Activated CD4-positive, alpha-beta T cell treated with anti-CD3 and anti-CD28 coated beads for 36 hours (primary cell): ENCODE measurements around the gene UBA6. TPM values are rescaled to one million over a fixed set of nuclear protein-coding genes. Genes with fewer than 3 reads are reported as not detected.

Experiments used
- ATAC-seq: fragments of 200-7000 bp; cut with Tn5 transposase; one replicate; pipeline ENCODE4 v1.10.0; 2021; ENCODE audit warnings: mild to moderate bottlenecking, moderate library complexity
- CTCF ChIA-PET: fragments of 350-600 bp; sonication (Branson Sonifier 250); formaldehyde crosslinking; loops from one replicate; lab custom pipeline; 2021; ENCODE audit warnings: antibody characterized with exemption; lab: Charles Lee
- POLR2A ChIA-PET: fragments of 350-600 bp; sonication (Branson Sonifier 250); formaldehyde crosslinking; loops from one replicate; lab custom pipeline; 2021; ENCODE audit warnings: antibody characterized with exemption, inconsistent platforms; lab: Charles Lee
- DNase-seq: peaks from one replicate; pipeline ENCODE4 v3.0.0-alpha.2; 2020
- H3K27ac Mint-ChIP-seq: one replicate; pipeline ENCODE4 v1.8.0; 2021; ENCODE audit warnings: mixed read lengths
- H3K27me3 Mint-ChIP-seq: one replicate; pipeline ENCODE4 v1.8.0; 2021; ENCODE audit warnings: mixed read lengths
- H3K36me3 Mint-ChIP-seq: one replicate; pipeline ENCODE4 v1.8.0; 2021; ENCODE audit warnings: low read depth, mixed read lengths
- H3K4me1 Mint-ChIP-seq: one replicate; pipeline ENCODE4 v1.8.0; 2021; ENCODE audit warnings: mixed read lengths
- H3K4me3 Mint-ChIP-seq: one replicate; pipeline ENCODE4 v1.8.0; 2021; ENCODE audit warnings: mild to moderate bottlenecking, moderate library complexity, mixed read lengths
- H3K9me3 Mint-ChIP-seq: one replicate; pipeline ENCODE4 v1.8.0; 2021; ENCODE audit warnings: low read depth, mixed read lengths
- intact Hi-C, 2 experiments: fragments of 100-400 bp; cut with DNase I in 1 of 2; cut with micrococcal nuclease in 1 of 2; formaldehyde crosslinking; loops; one replicate each; pipeline versions ENCODE4 v1.14.2 to v1.15.1; 2022 to 2024; cut with DNase I, micrococcal nuclease
- total RNA-seq, 2 experiments: library from RNA; stranded (reverse); gene quantifications; one replicate each; pipeline ENCODE4 v1.2.3, GENCODE V29; 2021

UBA6 gene
- total RNA-seq, 2 experiments from 2014 or later = 88.3 to 97.3 TPM

DNA sequence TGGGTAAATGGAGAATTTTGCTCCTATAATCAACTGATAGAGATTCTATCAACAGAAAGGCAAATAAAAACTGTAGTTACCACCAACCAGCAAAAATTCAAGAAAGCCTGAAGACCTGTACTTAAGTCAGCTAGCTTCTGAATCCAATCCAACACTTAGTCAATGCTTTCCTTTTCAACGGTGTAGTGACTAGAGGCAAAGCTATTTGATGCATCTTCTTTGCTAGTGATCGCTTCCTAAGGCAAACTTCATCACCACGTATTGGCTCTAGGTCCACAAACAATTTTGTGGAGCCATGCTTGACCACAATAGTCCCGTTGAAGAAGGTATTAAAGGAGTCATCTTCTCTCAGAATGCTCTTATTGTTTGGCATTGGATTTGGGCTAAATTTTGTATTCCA is 25.0 kb upstream of the UBA6 start:
- intact Hi-C loops = no loop called here
- no peak for DNase-seq
- peaks cover 8% of the 10 kb centered on the region for H3K4me1 Mint-ChIP-seq
- H3K4me3 Mint-ChIP-seq = no peak overlapping the region
- H3K27me3 Mint-ChIP-seq = no peaks in the 10 kb centered on the region
- no peaks in the 10 kb centered on the region for H3K9me3 Mint-ChIP-seq
- ChIA-PET POLR2A (no interaction called here), CTCF (interaction anchor here (0.9 to 1.7 kb wide), 3 partner anchors 19 to 25 kb away, joined by 3 to 6 read pairs (median 4); partner anchors contain the start of gene UBA6)
- peaks cover 10% of the 10 kb centered on the region for H3K36me3 Mint-ChIP-seq
- ATAC-seq = no peak
- H3K27ac Mint-ChIP-seq = no peak overlapping the region

DNA sequence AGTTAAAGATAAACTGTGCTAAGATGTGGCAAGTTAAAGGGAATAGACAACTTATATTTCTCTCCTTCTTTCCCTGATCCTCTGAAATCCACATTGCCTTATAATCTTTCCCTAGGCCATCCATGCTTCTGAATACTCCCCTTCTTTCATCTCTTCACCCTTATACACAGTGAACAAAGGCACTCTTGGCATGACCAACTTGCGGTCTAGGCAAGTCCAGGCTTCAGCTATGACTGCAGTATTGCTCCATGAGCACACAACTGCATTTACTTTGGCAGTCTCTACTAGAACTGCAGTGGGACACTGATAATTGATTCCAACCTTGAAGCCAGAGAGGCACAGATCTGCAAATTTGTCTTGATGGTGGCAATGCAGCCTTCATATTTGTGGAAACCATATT is 24.2 kb upstream of the UBA6 start:
- H3K9me3 Mint-ChIP-seq = no peaks in the 10 kb centered on the region
- H3K4me1 Mint-ChIP-seq = peaks cover 8% of the 10 kb centered on the region
- ATAC-seq (no peak), DNase-seq (no peak)
- intact Hi-C loops = no loop called here
- H3K27ac Mint-ChIP-seq = no peak overlapping the region
- ChIA-PET POLR2A (no interaction called here), CTCF (interaction anchor here (1.7 kb wide), 1 partner anchor 21 kb away, joined by 6 read pairs; no protein-coding TSS in a partner anchor)
- no peak overlapping the region for H3K4me3 Mint-ChIP-seq
- H3K27me3 Mint-ChIP-seq = no peaks in the 10 kb centered on the region
- peaks cover 14% of the 10 kb centered on the region for H3K36me3 Mint-ChIP-seq

DNA sequence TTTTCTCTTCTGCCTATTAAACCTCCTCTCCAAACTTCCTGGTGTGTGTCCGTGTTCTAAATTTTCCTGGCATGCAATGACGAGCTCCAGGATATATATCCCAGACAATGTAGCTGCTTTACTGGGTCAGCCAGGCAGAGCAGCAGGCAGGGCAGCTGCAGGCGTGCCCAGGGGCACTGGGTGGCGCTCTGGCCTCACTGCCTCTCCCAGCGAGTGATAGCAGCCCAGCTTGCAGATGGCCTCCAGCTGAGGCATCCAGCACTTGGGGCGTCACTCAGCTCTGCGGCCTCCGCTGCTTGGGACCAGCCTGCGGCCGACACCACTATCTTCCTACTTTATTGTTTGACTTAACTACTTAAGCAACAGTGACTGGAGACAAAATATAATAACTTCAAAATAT is 23.0 kb upstream of the UBA6 start:
- no peak for DNase-seq
- ChIA-PET CTCF (no interaction called here), POLR2A (no interaction called here)
- intact Hi-C loops = no loop called here
- peaks cover 8% of the 10 kb centered on the region for H3K4me1 Mint-ChIP-seq
- no peak for ATAC-seq
- H3K9me3 Mint-ChIP-seq = no peaks in the 10 kb centered on the region
- H3K4me3 Mint-ChIP-seq = no peak overlapping the region
- no peaks in the 10 kb centered on the region for H3K27me3 Mint-ChIP-seq
- no peak overlapping the region for H3K27ac Mint-ChIP-seq
- H3K36me3 Mint-ChIP-seq = peaks cover 14% of the 10 kb centered on the region

DNA sequence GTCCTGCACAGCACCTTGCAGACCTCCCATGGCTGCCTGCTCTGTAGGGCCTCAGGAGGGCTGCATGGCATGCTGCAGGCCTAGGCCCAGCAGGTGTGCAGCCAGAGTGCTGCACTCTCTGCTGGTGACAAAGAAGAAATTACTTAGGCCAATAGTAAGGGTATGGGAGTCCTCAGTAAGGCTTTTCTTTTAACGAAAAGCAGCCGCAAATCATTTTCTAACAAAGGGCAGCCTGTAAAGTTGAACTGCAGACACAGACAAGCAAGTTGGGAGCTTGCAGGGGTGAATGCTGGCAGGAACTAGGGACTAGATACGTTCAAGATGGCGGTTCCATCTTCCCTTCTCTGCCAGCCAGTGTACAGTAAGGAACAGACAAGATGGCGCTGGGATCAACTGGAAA is 22.4 kb upstream of the UBA6 start:
- no peak overlapping the region for H3K27ac Mint-ChIP-seq
- no peak for DNase-seq
- ATAC-seq = no peak
- peaks cover 14% of the 10 kb centered on the region for H3K36me3 Mint-ChIP-seq
- H3K4me3 Mint-ChIP-seq = no peak overlapping the region
- peaks cover 8% of the 10 kb centered on the region for H3K4me1 Mint-ChIP-seq
- H3K9me3 Mint-ChIP-seq = no peaks in the 10 kb centered on the region
- ChIA-PET POLR2A (no interaction called here), CTCF (no interaction called here)
- H3K27me3 Mint-ChIP-seq = no peaks in the 10 kb centered on the region
- intact Hi-C loops = no loop called here

DNA sequence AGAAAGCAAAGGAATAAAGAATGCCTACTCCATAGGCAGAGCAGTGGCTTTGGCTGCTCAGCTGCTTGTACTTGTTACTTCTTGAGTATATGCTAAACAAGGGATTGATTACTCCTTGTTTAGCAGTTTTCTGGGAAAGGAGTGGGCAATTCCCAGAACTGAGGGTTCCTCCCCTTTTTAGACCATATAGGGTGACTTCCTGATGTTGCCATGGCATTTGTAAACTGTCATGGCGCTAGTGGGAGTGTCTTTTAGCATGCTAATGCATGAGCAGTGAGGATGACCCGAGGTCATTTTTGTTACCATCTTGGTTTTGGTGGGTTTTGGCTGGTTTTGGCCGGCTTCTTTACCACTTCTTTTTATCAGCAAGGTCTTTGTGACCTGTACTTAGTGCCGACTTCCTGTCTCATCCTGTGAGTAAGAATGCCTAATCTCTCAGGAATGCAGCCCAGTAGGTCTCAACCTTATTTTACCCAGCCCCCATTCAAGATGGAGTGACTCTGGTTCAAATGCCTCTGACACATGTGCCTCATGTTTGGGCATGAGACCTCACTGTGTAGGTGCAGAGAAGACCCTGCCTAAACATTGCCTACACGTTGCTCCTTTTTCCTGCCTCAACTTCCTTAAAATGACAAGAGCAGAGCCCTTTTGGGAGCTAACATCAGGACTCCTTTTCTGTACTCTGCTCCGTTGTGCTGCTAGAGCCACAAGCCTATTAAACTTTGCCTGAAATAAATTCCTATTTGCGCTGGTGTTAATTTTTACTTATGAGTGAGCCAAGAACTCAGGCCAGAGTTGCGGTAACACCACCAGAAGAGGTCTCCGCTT is 21.0 kb upstream of the UBA6 start:
- Mint-ChIP-seq H3K4me1 (peaks cover 2% of the 10 kb centered on the region), H3K9me3 (no peaks in the 10 kb centered on the region), H3K27ac (no peak overlapping the region), H3K36me3 (peaks cover 19% of the 10 kb centered on the region), H3K4me3 (no peak overlapping the region), H3K27me3 (no peaks in the 10 kb centered on the region)
- no peak for ATAC-seq
- POLR2A ChIA-PET = no interaction called here
- CTCF ChIA-PET = interaction anchor here (1.6 to 1.7 kb wide), 2 partner anchors 21 to 25 kb away, joined by 4 to 5 read pairs; partner anchors contain the start of gene UBA6
- no peak for DNase-seq
- intact Hi-C loops = no loop called here

DNA sequence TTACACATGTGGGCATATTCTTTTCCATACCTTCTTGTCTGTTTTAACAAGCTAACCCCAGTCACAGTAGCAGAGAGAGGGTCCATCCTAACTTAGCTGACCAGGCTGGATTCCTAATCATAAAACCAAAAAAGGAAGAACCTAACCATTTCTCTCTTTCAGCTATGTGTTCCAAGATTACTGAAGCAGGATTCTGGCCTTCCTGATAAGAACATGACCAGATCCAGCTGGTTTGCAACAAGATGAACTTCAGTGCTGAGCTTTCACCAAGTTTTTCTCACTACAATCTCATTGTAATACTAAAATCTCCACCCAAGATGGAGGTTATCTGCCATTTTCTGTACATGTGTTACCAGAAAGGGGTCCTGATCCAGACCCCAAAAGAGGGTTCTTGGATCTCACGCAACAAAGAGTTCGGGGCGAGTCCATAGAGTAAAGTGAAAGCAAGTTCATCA is 20.4 kb upstream of the UBA6 start:
- Mint-ChIP-seq H3K27me3 (no peaks in the 10 kb centered on the region), H3K36me3 (peaks cover 25% of the 10 kb centered on the region), H3K27ac (no peak overlapping the region), H3K9me3 (no peaks in the 10 kb centered on the region), H3K4me3 (no peak overlapping the region), H3K4me1 (no peaks in the 10 kb centered on the region)
- no peak for ATAC-seq
- POLR2A ChIA-PET = no interaction called here
- CTCF ChIA-PET = interaction anchor here (1.6 to 1.7 kb wide), 2 partner anchors 21 to 25 kb away, joined by 4 to 5 read pairs; partner anchors contain the start of gene UBA6
- no peak for DNase-seq
- intact Hi-C loops = no loop called here

DNA sequence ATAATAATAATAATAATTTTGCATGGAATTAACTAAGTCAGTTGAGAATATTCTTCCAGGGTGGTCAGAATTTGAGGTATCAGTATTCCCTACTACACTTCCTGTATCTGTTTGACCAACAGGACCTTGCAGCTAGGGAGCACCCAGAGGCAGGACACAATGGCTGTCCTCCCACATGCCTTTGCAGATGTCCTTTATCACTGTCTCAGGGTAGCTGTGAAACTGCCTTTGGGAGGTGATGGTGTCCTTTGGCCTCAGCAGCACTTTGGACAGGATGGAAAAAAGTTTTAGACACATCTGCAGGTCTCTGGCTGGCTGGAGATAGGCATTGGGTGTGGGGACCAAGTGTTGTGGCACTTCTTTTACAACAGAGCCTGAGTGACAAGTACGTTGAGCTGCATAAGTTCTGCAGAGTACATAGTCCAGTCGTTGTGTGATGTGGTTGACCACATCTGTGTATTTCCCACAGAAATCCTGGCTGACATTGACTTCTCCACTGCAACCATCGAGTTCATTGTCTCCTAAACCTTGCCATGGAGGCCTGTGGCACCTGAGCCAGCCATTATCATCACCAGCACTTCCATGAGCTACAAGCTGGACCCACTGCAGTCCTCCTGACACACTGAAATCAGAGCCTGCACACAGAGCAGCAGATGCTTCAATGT is 19.1 kb upstream of the UBA6 start:
- Mint-ChIP-seq H3K27ac (no peak overlapping the region), H3K4me3 (no peak overlapping the region), H3K27me3 (no peaks in the 10 kb centered on the region), H3K4me1 (no peaks in the 10 kb centered on the region), H3K9me3 (peaks cover 2% of the 10 kb centered on the region), H3K36me3 (peaks cover 25% of the 10 kb centered on the region)
- DNase-seq (no peak), ATAC-seq (no peak)
- intact Hi-C loops = no loop called here
- CTCF ChIA-PET = interaction anchor here (1.6 to 1.7 kb wide), 2 partner anchors 19 to 27 kb away, joined by 4 to 5 read pairs; partner anchors contain the start of gene UBA6
- POLR2A ChIA-PET = no interaction called here

DNA sequence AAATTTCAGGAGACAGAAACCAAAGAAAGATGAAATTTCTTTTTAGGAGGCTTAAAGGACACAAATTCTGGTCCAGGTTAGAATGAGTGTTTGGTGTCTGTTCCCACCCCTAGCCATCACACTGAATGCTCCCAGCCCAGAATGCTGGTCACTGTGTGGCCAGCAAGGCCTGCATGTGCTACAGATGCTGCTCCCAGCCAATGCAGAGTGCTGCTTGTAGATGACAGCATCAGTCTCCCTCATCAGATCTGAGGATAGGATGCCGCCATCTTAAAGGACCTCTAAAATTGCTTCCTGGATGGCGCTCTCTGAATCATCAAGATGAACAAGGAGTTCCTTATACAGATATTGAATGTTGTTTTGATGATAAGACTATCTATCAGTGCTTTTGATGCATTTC is 17.9 kb upstream of the UBA6 start:
- ChIA-PET CTCF (no interaction called here), POLR2A (no interaction called here)
- no peak for ATAC-seq
- H3K4me3 Mint-ChIP-seq = no peak overlapping the region
- DNase-seq = no peak
- H3K27me3 Mint-ChIP-seq = no peaks in the 10 kb centered on the region
- H3K4me1 Mint-ChIP-seq = peaks cover 9% of the 10 kb centered on the region
- intact Hi-C loops = no loop called here
- H3K27ac Mint-ChIP-seq = no peak overlapping the region
- peaks cover 25% of the 10 kb centered on the region for H3K36me3 Mint-ChIP-seq
- peaks cover 2% of the 10 kb centered on the region for H3K9me3 Mint-ChIP-seq

DNA sequence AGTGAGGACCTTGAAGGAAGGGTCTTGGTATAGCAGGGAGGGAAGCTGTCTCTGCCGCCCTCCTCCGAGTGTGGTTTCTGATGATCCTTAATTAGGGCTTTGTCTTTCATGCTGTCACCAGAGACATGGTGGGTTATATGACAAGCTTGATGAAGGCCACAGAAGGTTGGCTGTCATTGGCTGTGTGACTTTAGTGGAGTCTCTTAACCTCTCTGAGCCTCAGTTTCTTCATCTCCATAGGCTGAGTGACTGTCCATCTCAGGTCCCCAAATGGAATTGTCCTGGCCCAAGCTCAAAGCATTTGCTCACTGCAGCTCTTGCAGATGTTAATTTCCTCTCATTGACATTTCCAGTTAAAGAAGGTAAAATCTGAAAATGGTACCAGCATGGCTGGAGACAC is 16.6 kb upstream of the UBA6 start:
- ChIA-PET CTCF (no interaction called here), POLR2A (interaction anchor here (0.5 kb wide), 1 partner anchor 172 kb away, joined by 4 read pairs; no protein-coding TSS in a partner anchor)
- H3K27ac Mint-ChIP-seq = no peak overlapping the region
- intact Hi-C loops = no loop called here
- peaks cover 27% of the 10 kb centered on the region for H3K36me3 Mint-ChIP-seq
- H3K4me1 Mint-ChIP-seq = peaks cover 18% of the 10 kb centered on the region
- H3K9me3 Mint-ChIP-seq = peaks cover 2% of the 10 kb centered on the region
- no peak overlapping the region for H3K4me3 Mint-ChIP-seq
- no peak for ATAC-seq
- no peaks in the 10 kb centered on the region for H3K27me3 Mint-ChIP-seq
- no peak for DNase-seq

DNA sequence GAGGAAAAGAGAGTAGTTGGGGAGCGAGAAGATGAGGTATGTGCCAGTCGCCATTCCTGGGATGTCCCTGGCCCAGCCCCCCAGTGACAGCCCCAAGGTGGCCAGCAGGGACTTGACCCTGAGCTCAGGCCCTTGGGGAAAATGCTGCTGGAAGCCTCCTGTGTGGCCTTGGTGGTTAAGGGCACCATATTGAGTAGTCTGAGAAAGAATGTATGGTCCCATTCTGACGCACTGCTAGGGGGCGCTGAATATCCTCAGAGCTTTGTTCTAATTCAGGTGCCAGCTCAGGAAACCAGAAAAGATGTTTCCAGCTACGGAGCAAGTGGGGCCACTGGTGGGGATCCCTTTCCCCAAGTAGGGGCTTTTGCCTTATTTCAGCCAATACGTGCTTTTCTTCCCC is 14.0 kb upstream of the UBA6 start:
- POLR2A ChIA-PET = no interaction called here
- ATAC-seq (no peak), DNase-seq (no peak)
- CTCF ChIA-PET = interaction anchor here (0.8 kb wide), 1 partner anchor 31 kb away, joined by 3 read pairs; no protein-coding TSS in a partner anchor
- Mint-ChIP-seq H3K4me1 (peaks cover 30% of the 10 kb centered on the region), H3K27ac (no peak overlapping the region), H3K4me3 (no peak overlapping the region), H3K36me3 (peaks cover 14% of the 10 kb centered on the region), H3K27me3 (no peaks in the 10 kb centered on the region), H3K9me3 (peaks cover 2% of the 10 kb centered on the region)
- intact Hi-C loops = loop anchor here in 1 of 2 experiments (1.0 kb wide), 1 partner anchor 14 kb away; the partner anchor contains the start of gene UBA6

DNA sequence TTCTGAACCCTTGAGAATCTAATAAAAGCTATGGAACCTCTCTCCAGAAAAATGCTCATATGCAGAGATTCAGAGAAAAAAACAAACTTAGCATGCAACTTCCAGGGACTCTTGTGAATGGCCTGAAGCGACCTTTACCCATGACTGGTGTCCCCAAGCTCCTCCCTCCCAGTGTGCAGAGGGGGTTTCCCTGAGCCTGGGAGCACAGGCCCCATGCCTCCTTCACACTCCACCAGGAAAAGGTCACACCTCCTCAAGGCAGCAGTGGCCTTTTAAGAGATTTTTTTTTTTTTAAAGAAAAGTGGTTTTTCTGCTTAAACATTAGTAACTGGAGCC is 13.3 kb upstream of the UBA6 start:
- H3K4me3 Mint-ChIP-seq = peak overlapping the region; percentile 27
- intact Hi-C loops = loop anchor here in 1 of 2 experiments (1.0 kb wide), 1 partner anchor 13 kb away; the partner anchor contains the start of gene UBA6

More for the DNA sequence above, 13.3 kb upstream of the UBA6 start:
- Mint-ChIP-seq H3K9me3 (peaks cover 2% of the 10 kb centered on the region), H3K36me3 (peaks cover 19% of the 10 kb centered on the region), H3K27me3 (no peaks in the 10 kb centered on the region), H3K4me1 (peaks cover 30% of the 10 kb centered on the region), H3K27ac (peak overlapping the region; percentile 72)
- ChIA-PET CTCF (interaction anchor here (0.5 to 1.5 kb wide), 5 partner anchors 11 to 32 kb away, joined by 3 to 7 read pairs (median 3); partner anchors contain the start of gene UBA6), POLR2A (interaction anchor here (0.7 kb wide), 2 partner anchors 9 to 190 kb away, joined by 4 to 13 read pairs; no protein-coding TSS in a partner anchor)
- peak; percentile 98 for ATAC-seq
- peak; percentile 69 for DNase-seq
